NCI-H1092 treated with DMSO at 0.1 percent for 48 hours (cell line): ENCODE measurements around the gene GCNT4.

Source experiments
- DNase-seq: peaks from one replicate; lab custom pipeline; 2025; lab: John Stamatoyannopoulos, UW

Gene GCNT4

GRCh38 chr5:75016896-75017295, 35.5 kb downstream of the GCNT4 start:
- DNase-seq = no peak

GRCh38 chr5:75012748-75013147, 39.6 kb downstream of the GCNT4 start:
- no peak for DNase-seq

- no peak for DNase-seq
These were observed 41.5 kb downstream of the GCNT4 start for GRCh38 chr5:75010838-75011237.

- DNase-seq = no peak
These were observed 42.6 kb downstream of the GCNT4 start for GRCh38 chr5:75009556-75010345.

GRCh38 chr5:75006865-75007822, 45.2 kb downstream of the GCNT4 start:
- DNase-seq = no peak

- no peak for DNase-seq
These were observed 46.8 kb downstream of the GCNT4 start for GRCh38 chr5:75005561-75005960.
